GM18951 (cell line): ENCODE data around the gene MINDY4.

Experiments
- POLR2A ChIP-seq: IDR thresholded peaks from 4 replicates; pipeline ENCODE4 v1.6.1; 2011; ENCODE audit warnings: mild to moderate bottlenecking; ENCODE audit not compliant: insufficient read length, insufficient read depth; ENCODE audit errors: extremely low read depth
- in situ Hi-C: fragments of 300-500 bp; cut with MboI; formaldehyde crosslinking; loops from one replicate; pipeline ENCODE4 v1.12.0; 2022; ENCODE audit warnings: low sequenced_read_pairs, mixed read lengths, inconsistent platforms; ENCODE audit not compliant: unreplicated experiment

MINDY4 gene

GRCh38 chr7:30765408-30765807, 5.8 kb upstream of the MINDY4 start:
- no peak for TF ChIP-seq POLR2A
- in situ Hi-C loops = no loop called here

DNA sequence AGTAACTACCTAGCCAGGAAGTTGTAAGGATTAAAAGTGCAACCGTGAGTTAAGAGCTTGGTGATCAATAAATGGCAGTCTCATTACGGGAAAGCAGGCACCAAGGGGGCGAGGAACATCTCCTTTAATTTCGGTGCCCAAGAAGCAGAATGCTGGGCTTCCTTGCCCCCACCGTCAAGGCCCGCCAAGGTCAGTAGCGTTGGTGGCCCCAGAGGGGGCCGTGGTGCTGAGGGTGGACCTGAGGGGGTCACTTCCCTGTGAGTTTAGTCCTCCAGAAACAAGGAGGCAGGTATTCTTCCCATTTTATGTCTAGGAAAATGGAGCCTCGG, 408 bp upstream of the MINDY4 start:
- TF ChIP-seq POLR2A = no peak
- in situ Hi-C loops = no loop called here

- TF ChIP-seq POLR2A = no peak
These were observed 736 bp downstream of the MINDY4 start for GRCh38 chr7:30771880-30772425.

GRCh38 chr7:30772984-30773383, 1.8 kb downstream of the MINDY4 start:
- in situ Hi-C loops = no loop called here
- TF ChIP-seq POLR2A = no peak

More at GRCh38 chr7:30771880-30772425, 736 bp downstream of the MINDY4 start:
- in situ Hi-C loops = no loop called here

- TF ChIP-seq POLR2A = no peak
- in situ Hi-C loops = no loop called here
These were observed 4.8 kb downstream of the MINDY4 start for GRCh38 chr7:30775992-30776391.

GRCh38 chr7:30776971-30777370, 5.8 kb downstream of the MINDY4 start:
- no peak for TF ChIP-seq POLR2A
- in situ Hi-C loops = no loop called here

DNA sequence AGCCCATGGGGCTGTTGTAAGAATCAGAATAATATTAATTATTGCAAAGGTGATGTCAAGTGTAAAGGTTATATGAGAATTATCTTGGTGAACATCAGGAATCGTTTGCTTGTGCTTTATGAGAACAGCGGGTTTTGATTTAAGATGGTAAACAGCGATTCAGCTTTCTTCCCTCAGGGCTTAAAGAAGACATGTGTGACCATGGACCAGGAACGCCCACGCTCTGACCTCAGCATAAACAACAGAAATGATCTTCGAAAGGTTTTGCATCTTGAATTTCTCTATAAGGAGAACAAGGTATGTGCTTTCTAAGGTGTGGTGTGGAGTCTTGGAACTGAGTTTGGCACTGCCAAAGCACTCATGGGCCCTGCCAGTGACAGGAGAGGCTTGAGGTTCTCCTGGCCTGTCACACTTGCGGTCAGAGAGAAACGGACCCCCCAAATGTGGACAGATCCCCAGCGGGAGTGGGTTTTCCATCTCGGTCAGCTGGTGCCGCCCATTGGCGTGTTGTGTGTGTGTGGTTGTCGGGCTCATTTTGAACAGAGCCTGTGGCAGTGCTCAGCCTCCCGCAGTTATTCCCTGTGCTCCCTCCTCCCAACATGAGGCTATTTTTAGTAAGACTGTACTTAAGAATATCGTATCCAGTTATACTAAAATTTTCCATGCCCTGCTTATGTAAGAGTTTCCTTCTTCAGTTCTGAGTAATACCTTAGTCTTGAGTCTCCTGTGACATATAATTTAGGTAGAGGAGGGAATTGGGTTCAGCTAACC, 7.2 kb downstream of the MINDY4 start:
- TF ChIP-seq POLR2A = no peak
- in situ Hi-C loops = no loop called here

DNA sequence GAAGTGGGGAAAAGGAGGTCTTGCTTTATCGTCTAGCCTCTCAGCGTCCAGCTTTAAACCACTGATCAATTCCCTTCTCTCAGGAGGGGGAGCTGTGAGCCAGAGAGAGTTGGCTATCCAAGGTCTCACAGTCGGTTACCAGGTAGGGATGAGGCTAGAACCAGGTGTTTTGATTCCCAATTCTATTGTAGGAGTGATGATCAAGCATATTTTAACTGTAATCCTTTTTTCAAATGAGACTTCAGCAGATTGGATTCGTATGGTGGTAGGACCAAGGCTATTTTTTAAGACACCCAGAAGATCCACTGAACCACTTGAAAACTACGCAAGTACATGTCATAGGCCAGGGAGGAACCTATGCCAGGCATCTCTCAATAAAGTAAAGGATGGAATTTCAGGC, 8.4 kb downstream of the MINDY4 start:
- in situ Hi-C loops = no loop called here
- TF ChIP-seq POLR2A = no peak

DNA sequence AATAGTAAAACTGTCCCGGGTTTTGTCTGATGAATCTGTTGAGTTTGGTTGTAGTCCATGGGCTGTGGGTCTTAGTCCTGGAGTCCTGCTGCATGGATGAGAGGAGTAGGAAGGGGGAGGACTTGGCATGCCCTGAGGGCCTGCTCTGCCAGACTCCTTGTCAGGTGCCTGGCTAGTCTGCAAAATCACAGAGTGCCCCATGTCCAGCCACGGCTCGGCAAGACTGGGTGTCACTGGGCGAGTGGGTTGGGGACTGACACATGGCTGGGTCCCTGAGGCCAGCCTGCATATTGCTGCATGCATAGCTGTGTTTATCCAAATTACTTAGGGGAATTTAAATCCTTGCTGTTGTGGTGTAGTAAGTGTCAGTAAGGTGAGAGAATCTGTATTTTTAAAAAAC, 9.7 kb downstream of the MINDY4 start:
- in situ Hi-C loops = no loop called here
- no peak for TF ChIP-seq POLR2A

DNA sequence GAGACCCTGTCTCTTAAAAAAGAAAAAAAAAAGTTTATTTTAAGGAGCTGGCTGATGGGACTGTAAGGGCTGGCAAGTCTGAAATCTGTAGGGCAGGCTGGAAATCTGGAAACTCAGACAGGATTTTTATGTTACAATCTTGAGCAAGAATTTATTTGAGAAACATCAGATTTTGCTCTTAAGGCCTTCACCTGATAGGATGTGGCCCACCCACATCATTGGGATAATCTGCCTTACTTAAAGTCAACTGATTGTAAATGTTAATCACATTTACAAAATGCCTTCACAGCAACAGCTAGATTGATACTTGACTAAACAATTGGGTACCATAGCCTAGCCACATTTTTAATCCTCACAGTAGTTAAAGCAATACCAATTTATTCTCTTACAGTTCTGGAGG, 11.5 kb downstream of the MINDY4 start:
- in situ Hi-C loops = no loop called here
- no peak for TF ChIP-seq POLR2A

- in situ Hi-C loops = no loop called here
- TF ChIP-seq POLR2A = no peak
These were observed 14.6 kb downstream of the MINDY4 start for GRCh38 chr7:30785786-30786185.

- in situ Hi-C loops = no loop called here
- TF ChIP-seq POLR2A = no peak
These were observed 16.3 kb downstream of the MINDY4 start for GRCh38 chr7:30787486-30787885.

DNA sequence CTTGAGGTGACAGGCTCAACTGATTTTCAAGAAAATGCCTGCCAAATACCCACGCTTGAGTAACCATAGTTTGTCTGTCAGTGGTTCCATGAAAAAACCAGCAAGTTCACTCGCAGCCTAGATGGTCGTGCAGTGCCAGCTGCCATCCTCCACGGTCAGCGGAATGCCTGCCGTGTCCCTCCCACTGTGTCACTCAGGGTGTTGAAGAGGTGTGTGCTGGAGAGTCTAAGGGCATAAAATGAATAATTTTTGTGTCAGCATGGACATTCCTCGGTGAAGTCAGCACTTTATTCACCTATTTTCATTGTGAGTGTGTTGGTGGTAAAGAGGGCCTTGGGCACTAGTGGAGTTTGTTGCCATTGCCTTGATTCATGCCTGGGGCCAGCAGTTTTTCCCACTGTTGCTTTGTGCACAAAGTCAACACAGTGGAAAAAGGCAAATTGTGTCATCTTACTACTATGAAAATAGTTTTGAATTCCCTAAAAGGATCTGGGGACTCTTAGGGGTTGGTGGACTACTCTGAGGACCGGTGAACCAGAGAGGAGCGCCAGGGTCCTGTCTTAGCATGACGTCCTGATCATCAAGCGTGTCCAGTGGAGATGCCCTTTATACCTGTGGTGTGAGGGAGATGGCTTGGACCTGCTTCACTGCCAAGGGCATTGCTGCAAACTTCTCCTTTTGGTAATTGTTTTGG, 17.6 kb downstream of the MINDY4 start:
- no peak for TF ChIP-seq POLR2A
- in situ Hi-C loops = no loop called here

DNA sequence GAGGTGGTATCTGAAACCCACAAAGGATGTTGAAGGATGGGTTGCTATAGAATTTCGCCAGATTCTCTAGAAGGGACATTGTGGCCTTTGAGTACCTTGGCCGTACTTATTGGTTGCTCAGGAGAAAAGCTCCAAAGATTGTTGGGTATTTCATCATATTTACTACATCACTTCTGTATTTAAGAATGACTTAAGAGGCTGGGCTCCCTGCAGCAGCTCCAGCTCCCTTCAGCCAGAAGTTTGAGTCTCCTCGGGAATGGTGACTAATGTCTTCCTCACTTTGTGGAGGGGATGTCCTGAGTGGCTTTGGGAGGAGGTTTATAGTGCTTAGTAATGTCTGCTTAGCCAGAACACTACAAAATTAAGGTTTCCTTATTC, 18.1 kb downstream of the MINDY4 start:
- no peak for TF ChIP-seq POLR2A
- in situ Hi-C loops = no loop called here
